Measurements from ENCODE around the gene ELAVL1. TPM values are rescaled to one million over a fixed set of nuclear protein-coding genes. Genes with fewer than 3 reads are reported as not detected.

ELAVL1 gene
- total and polyA plus RNA-seq, 2 experiments from 2014 or later, result 81.6 to 143 TPM

DNA sequence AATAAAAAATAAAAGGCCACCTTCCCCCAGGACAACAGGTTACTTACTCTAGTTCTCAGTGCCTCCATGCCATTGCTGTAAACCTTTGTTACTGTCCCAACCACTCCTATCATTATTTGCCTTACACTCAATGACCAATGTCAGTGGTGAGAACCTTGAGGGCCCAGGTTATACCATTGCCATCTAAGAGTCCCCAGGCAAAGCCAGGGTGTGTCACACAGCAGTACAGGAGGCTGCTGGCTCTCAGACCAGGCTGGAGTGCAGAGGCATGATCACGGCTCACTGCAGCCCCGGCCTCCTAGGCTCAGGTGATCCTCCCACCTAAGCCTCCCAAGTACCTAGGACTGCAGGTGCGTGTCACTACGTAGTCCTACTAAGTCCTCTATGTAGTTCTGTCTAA, 6.1 kb downstream of the ELAVL1 start (continued):
- TF ChIP-seq, protein P1, sequence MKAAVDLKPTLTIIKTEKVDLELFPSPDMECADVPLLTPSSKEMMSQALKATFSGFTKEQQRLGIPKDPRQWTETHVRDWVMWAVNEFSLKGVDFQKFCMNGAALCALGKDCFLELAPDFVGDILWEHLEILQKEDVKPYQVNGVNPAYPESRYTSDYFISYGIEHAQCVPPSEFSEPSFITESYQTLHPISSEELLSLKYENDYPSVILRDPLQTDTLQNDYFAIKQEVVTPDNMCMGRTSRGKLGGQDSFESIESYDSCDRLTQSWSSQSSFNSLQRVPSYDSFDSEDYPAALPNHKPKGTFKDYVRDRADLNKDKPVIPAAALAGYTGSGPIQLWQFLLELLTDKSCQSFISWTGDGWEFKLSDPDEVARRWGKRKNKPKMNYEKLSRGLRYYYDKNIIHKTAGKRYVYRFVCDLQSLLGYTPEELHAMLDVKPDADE (IDR thresholded peaks at IDR 0.05), result no peak
- no peak for TF ChIP-seq ZNF114 (CRISPR knock-in tag; IDR thresholded peaks at IDR 0.05)
- TF ChIP-seq REST (IDR thresholded peaks at IDR 0.05; ENCODE audit: unreplicated experiment), result no peak

GRCh38 chr19:7997809-7998480, 7.5 kb downstream of the ELAVL1 start:
- Histone ChIP-seq H3K27me3 (ENCODE audit: insufficient read depth) (no peaks in the 10 kb centered on the region), H4K20me1 (replicated peaks; ENCODE audit: insufficient read depth) (peaks cover 89% of the 10 kb centered on the region), H3K36me3 (ENCODE audit: insufficient read depth) (no peaks in the 10 kb centered on the region; the same call in 1 of the 2 replicates), H3K27ac (ENCODE audit: low read depth) (no peak overlapping the region), H3K79me2 (replicated peaks; ENCODE audit: insufficient read depth) (peaks cover 97% of the 10 kb centered on the region), H2AFZ (no peak overlapping the region), H3K4me2 (no peak overlapping the region), H3K9me2 (ENCODE audit: insufficient read depth) (no peaks in the 10 kb centered on the region), H3F3A (replicated peaks; ENCODE audit: low read depth) (peaks cover 14% of the 10 kb centered on the region), H3K4me1 (ENCODE audit: insufficient read depth) (peaks cover 32% of the 10 kb centered on the region), H3K4me3 (no peak overlapping the region)
- Mint-ChIP-seq H3K27ac (no peak overlapping the region), H3K4me1 (peaks cover 64% of the 10 kb centered on the region), H3K9me3 (no peaks in the 10 kb centered on the region; the same call in 2 of the 3 replicates), H3K27me3 (ENCODE audit: insufficient read depth, low read depth, poor library complexity) (peaks cover 11% of the 10 kb centered on the region), H3K4me3 (no peak overlapping the region; the same call in 2 of the 3 replicates), H3K36me3 (ENCODE audit: low read depth) (peaks cover 32% of the 10 kb centered on the region)
- ATAC-seq (no peak), DNase-seq (ENCODE audit: low spot score) (no peak)
- TF ChIP-seq EZH2phosphoT487 (IDR thresholded peaks at IDR 0.05; ENCODE audit: unreplicated experiment) (no peak), REST (IDR thresholded peaks at IDR 0.05; ENCODE audit: unreplicated experiment) (no peak), POLR2AphosphoS5 (IDR thresholded peaks at IDR 0.05; ENCODE audit: low read depth) (no peak), ZNF331 (CRISPR knock-in tag; IDR thresholded peaks at IDR 0.05; ENCODE audit: low read depth) (no peak), CREB1 (CRISPR knock-in tag; IDR thresholded peaks at IDR 0.05; ENCODE audit: low read depth) (no peak), EZH2 (IDR thresholded peaks at IDR 0.05; ENCODE audit: low read depth, unreplicated experiment) (no peak), STAT1 (IDR thresholded peaks at IDR 0.05; ENCODE audit: unreplicated experiment) (no peak), JUNB (IDR thresholded peaks at IDR 0.05; ENCODE audit: unreplicated experiment) (no peak), ZNF114 (CRISPR knock-in tag; IDR thresholded peaks at IDR 0.05) (no peak), CTCF (conservative IDR thresholded peaks at IDR 0.05; ENCODE audit: low read depth in 2 of 2) (no peak)
- TF ChIP-seq, protein P1 (IDR thresholded peaks at IDR 0.05), result no peak
